Activated CD8-positive, alpha-beta memory T cell treated with anti-CD3 and anti-CD28 coated beads for 1 hour (primary cell): ENCODE results near the gene TBATA.
A peak's percentile ranks its signal among the peaks of the same experiment; 100 is the strongest.

Experiments
- DNase-seq, 2 donors: peaks; one replicate each; pipeline ENCODE4 v3.0.0-alpha.2; 2020; ENCODE audit warnings: low read depth in 1 of 2; ENCODE audit errors: extremely low read depth in 1 of 2

TBATA gene

GRCh38 chr10:70763567-70763966 lies 21.6 kb downstream of the TBATA start:
- DNase-seq = no peak

GRCh38 chr10:70762441-70763175 lies 22.6 kb downstream of the TBATA start:
- DNase-seq = no peak

GRCh38 chr10:70761727-70762350 lies 23.3 kb downstream of the TBATA start:
- no peak for DNase-seq

GRCh38 chr10:70761031-70761601 lies 24.1 kb downstream of the TBATA start:
- no peak for DNase-seq

GRCh38 chr10:70760271-70760787 lies 24.8 kb downstream of the TBATA start:
- no peak for DNase-seq

GRCh38 chr10:70759781-70760180 lies 25.4 kb downstream of the TBATA start:
- no peak for DNase-seq

GRCh38 chr10:70758757-70759514 lies 26.2 kb downstream of the TBATA start:
- peak; percentile 35 to 38 for DNase-seq

GRCh38 chr10:70757856-70758255 lies 27.3 kb downstream of the TBATA start:
- no peak for DNase-seq

- DNase-seq = no peak
Observed at GRCh38 chr10:70756700-70757360, 28.3 kb downstream of the TBATA start.

GRCh38 chr10:70753841-70754621 lies 31.1 kb downstream of the TBATA start:
- no peak for DNase-seq

- DNase-seq = no peak
Observed at GRCh38 chr10:70753026-70753663, 32.0 kb downstream of the TBATA start.

GRCh38 chr10:70752571-70752970 lies 32.6 kb downstream of the TBATA start:
- no peak for DNase-seq

- DNase-seq = no peak
Observed at GRCh38 chr10:70751991-70752390, 33.2 kb downstream of the TBATA start.

GRCh38 chr10:70751356-70751755 lies 33.8 kb downstream of the TBATA start:
- no peak for DNase-seq

GRCh38 chr10:70750156-70750703 lies 34.9 kb downstream of the TBATA start:
- no peak for DNase-seq

GRCh38 chr10:70749756-70750155 lies 35.4 kb downstream of the TBATA start:
- DNase-seq = no peak

GRCh38 chr10:70748801-70749573 lies 36.2 kb downstream of the TBATA start:
- no peak for DNase-seq

GRCh38 chr10:70748305-70748704 lies 36.9 kb downstream of the TBATA start:
- DNase-seq = no peak
